OCI-LY3 (cell line): Measurements from ENCODE around the gene CLEC17A.

Source experiments
- CTCF ChIP-seq: fragments of 200-600, 300-600 bp; sonication (generic); IDR thresholded peaks from 2 replicates; pipeline ENCODE4 v1.5.1; 2014; ENCODE audit warnings: antibody characterized with exemption, low read length, low read depth
- EZH2phosphoT487 ChIP-seq: fragments of 200-600 bp; shearing (Covaris generic); IDR thresholded peaks from 2 replicates; pipeline ENCODE4 v1.6.1; 2018; ENCODE audit warnings: antibody characterized with exemption, mixed run types, low read depth

GRCh38 chr19:14555918-14556661 is 26.8 kb upstream of the CLEC17A start:
- TF ChIP-seq EZH2phosphoT487 (no peak), CTCF (no peak)
